ENCODE measurements around the gene NUMBL.
A peak's percentile ranks its signal among the peaks of the same experiment; 100 is the strongest.

Gene NUMBL

GRCh38 chr19:40689339-40690049, 957 bp downstream of the NUMBL start:
- TF ChIP-seq, protein P1, sequence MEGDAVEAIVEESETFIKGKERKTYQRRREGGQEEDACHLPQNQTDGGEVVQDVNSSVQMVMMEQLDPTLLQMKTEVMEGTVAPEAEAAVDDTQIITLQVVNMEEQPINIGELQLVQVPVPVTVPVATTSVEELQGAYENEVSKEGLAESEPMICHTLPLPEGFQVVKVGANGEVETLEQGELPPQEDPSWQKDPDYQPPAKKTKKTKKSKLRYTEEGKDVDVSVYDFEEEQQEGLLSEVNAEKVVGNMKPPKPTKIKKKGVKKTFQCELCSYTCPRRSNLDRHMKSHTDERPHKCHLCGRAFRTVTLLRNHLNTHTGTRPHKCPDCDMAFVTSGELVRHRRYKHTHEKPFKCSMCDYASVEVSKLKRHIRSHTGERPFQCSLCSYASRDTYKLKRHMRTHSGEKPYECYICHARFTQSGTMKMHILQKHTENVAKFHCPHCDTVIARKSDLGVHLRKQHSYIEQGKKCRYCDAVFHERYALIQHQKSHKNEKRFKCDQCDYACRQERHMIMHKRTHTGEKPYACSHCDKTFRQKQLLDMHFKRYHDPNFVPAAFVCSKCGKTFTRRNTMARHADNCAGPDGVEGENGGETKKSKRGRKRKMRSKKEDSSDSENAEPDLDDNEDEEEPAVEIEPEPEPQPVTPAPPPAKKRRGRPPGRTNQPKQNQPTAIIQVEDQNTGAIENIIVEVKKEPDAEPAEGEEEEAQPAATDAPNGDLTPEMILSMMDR (conservative IDR thresholded peaks at IDR 0.05; ENCODE audit: low read depth, low read length) = no peak
- DNase-seq (ENCODE audit: low read depth) = no peak
- peak overlapping the region; percentile 80 for H3K4me3 ChIP-seq (ENCODE audit: low read length)

DNA sequence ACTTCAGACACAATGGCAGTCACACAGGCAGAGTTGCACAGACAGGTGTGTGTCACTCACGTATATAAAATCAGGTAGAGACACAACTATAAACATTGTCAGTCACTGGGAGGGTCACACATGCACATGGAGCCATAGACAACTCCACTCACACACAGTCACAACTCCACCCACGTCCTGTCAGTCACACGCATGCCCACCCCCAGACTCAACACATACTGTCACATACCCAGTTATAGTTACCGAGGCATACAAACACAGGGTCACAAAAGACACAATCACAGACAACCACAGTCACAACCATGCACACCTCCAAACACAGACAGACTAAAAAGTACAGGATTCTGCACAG, 1.5 kb downstream of the NUMBL start:
- TF ChIP-seq, protein P1 (conservative IDR thresholded peaks at IDR 0.05; ENCODE audit: low read depth, low read length) = no peak
- peak overlapping the region; percentile 80 for H3K4me3 ChIP-seq (ENCODE audit: low read length)
- DNase-seq (ENCODE audit: low read depth) = no peak

GRCh38 chr19:40688309-40688708, 2.1 kb downstream of the NUMBL start:
- no peak overlapping the region for H3K4me3 ChIP-seq (ENCODE audit: low read length)
- TF ChIP-seq, protein P1 (conservative IDR thresholded peaks at IDR 0.05; ENCODE audit: low read depth, low read length) = no peak
- DNase-seq (ENCODE audit: low read depth) = no peak

DNA sequence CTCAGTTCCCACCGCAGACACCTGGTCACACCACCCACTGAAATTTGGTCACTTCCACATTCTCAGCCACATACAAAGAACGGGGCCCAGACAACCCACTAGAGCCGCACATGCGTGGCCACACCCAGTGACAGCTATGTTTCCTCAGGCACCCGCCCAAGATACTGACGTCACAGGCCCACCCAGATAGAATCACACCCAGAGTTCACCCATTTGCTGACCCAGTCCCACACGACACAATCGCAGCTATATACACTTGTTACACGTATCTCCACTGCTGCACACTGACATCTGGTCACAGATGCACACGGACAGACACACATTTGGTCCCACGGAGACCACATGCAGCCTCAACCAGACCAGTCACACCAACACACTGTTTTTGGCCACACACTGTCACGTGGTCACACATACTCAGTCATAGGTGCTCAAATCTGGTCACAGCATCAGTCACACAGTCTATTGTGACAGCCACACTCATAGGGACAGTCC, 2.9 kb downstream of the NUMBL start:
- no peak overlapping the region for H3K4me3 ChIP-seq (ENCODE audit: low read length)
- TF ChIP-seq, protein P1 (conservative IDR thresholded peaks at IDR 0.05; ENCODE audit: low read depth, low read length) = no peak
- DNase-seq (ENCODE audit: low read depth) = no peak

DNA sequence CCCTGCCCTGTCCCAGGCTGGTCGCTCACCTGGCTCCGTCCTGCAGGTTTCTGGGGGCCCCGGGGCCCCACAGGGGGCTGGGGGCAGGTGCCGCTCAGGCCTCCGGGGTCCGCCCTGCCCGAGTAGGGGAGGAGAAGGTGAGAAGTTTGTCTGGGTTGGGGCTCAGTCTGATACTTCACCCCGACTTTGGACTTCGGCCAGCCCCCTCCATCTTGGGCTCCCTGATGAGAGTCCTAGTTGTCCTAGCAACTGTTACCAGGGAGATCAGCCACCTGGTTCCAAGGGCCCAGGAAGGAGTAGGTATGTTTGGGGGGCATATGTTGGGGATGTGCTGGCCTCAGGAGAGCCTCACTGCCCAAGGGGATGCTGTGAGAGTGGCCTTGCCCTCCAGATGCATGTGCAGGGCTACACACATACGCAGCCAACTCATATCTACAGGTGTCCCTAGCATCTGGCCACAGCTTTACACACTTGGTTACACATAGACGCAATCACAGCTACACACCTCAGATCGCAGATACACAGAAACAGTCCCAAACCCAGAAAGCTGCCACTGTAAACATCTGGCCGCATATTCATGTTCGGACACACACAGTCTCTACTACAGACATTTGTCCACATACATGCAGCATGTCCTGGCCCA, 3.4 kb downstream of the NUMBL start:
- no peak for DNase-seq (ENCODE audit: low read depth)
- TF ChIP-seq, protein P1 (conservative IDR thresholded peaks at IDR 0.05; ENCODE audit: low read depth, low read length) = no peak
- no peak overlapping the region for H3K4me3 ChIP-seq (ENCODE audit: low read length)

DNA sequence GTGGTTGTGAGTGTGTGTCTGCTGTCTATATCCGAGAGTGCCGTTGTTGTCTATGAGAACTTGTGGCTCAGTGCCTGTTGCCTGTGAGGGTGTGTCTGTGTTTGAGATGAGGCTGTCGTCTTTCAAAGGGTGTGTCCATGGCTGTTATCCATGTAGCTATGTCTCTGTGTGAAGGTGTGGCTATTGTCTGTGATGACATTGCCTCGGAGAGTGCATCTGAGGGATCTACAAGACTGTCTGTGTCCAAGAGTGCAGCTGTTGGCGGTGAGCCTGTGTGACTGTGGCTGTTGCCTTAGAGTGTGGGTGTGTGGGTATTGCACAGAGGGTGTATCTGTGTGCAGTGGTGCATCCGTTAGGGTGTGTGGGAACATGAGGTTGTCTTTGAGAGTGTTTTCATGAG, 4.9 kb downstream of the NUMBL start:
- no peak overlapping the region for H3K4me3 ChIP-seq (ENCODE audit: low read length)
- TF ChIP-seq, protein P1 (conservative IDR thresholded peaks at IDR 0.05; ENCODE audit: low read depth, low read length) = no peak
- no peak for DNase-seq (ENCODE audit: low read depth)

GRCh38 chr19:40685016-40685526, 5.4 kb downstream of the NUMBL start:
- no peak overlapping the region for H3K4me3 ChIP-seq (ENCODE audit: low read length)
- no peak for DNase-seq (ENCODE audit: low read depth)
- TF ChIP-seq, protein P1 (conservative IDR thresholded peaks at IDR 0.05; ENCODE audit: low read depth, low read length) = no peak
